Esophagus squamous epithelium (tissue), 5 donors: ENCODE data around the gene ISOC2. TPM values are rescaled to one million over a fixed set of nuclear protein-coding genes. Genes with fewer than 3 reads are reported as not detected.
"Not testable (repeated sequence)": the region's sequence is repeated elsewhere in the genome, so short reads cannot be mapped to it uniquely, and the experiment has no call there.

Experiments used
- DNase-seq: peaks from one replicate; lab custom pipeline; 2025; lab: John Stamatoyannopoulos, UW
- H3K27ac ChIP-seq, 4 donors: fragments of 200-600 bp; sonication (generic); one replicate each; pipeline ENCODE4 v1.5.1; 2016 to 2019; ENCODE audit warnings: mild to moderate bottlenecking in 1 of 4
- H3K27me3 ChIP-seq, 4 donors: fragments of 200-600 bp; sonication (generic); 1 replicate in 3 of 4; 2 replicates in 1 of 4; pipeline versions ENCODE4 v1.5.1 to v1.6.0; 2017 to 2021; ENCODE audit warnings: antibody characterized with exemption in 1 of 4
- H3K36me3 ChIP-seq, 3 donors: fragments of 200-600 bp; sonication (generic); one replicate each; pipeline ENCODE4 v1.5.1; 2016 to 2019
- H3K4me1 ChIP-seq, 3 donors: fragments of 200-600 bp; sonication (generic); one replicate each; pipeline ENCODE4 v1.5.1; 2017 to 2019
- H3K4me3 ChIP-seq, 4 donors: fragments of 200-600 bp; sonication (generic); 1 replicate in 3 of 4; 2 replicates in 1 of 4; pipeline ENCODE4 v1.5.1; 2016 to 2019; ENCODE audit warnings: mild to moderate bottlenecking in 2 of 4, moderate library complexity in 1 of 4
- H3K9me3 ChIP-seq, 3 donors: fragments of 200-600 bp; sonication (generic); one replicate each; pipeline ENCODE4 v1.5.1; 2016 to 2019
- POLR2A ChIP-seq, 4 donors: fragments of 450-650 bp; IDR thresholded peaks; one replicate each; pipeline ENCODE4 v1.6.1; 2017; ENCODE audit warnings: antibody characterized with exemption in 4 of 4, mild to moderate bottlenecking in 4 of 4, moderate library complexity in 3 of 4
- WGBS, 2 donors: methylation state at CpG; one replicate each; pipeline ENCODE4 v1.1.5; 2018; 5-methylcytosine and 5-hydroxymethylcytosine counted together
- intact Hi-C: fragments of 100-400 bp; cut with DNase I; formaldehyde crosslinking; loops from one replicate; pipeline ENCODE4 v1.15.0; 2022
- total RNA-seq, 4 donors: library from RNA; depleted of rRNA; stranded (reverse); fragments of >200 nt; gene quantifications; one replicate each; pipeline ENCODE4 v1.1.0, GENCODE V29; 2016
- TF ChIP-seq, protein P1 (sequence below), 6 experiments: fragments of 450-650 bp in 4 of 6; fragments of 200-600 bp in 2 of 6; sonication (generic) in 2 of 6; IDR thresholded peaks; one replicate each; pipeline ENCODE4 v1.5.1; 2016 to 2019; ENCODE audit warnings: antibody characterized with exemption in 6 of 6, mild to moderate bottlenecking in 4 of 6, moderate library complexity in 4 of 6
- donor health status: DM: yes; HTN: yes; CAD: no.

Gene ISOC2
- total RNA-seq, 4 donors from 2014 or later: 60.5 to 98.1 (median 78.7) TPM

DNA sequence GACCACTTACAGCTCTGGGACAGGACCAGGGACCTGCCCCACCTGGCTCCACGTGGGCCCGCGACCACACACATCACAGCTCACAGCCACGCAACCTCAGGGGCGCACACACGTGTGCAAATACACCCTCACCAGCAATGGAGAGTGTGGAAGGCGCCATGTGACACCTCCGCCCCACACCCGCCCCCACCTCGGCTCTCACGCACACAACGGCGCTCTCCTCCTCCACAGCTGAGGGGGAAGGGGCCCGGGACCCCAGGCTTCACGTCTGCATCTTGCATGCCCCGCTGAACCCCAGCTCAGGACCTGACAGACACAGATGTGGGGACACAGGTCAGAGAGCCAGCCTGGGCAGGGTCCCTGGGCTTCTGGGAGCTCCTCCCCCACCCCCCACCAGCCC, 12.0 kb downstream of the ISOC2 start:
- Histone ChIP-seq H3K36me3 (no peaks in the 10 kb centered on the region), H3K27ac (no peak overlapping the region), H3K9me3 (no peaks in the 10 kb centered on the region), H3K4me1 (peaks cover 15 to 55% (median 20%) of the 10 kb centered on the region in 3 donors), H3K27me3 (peaks cover 6 to 72% (median 24%) of the 10 kb centered on the region in 4 donors), H3K4me3 (no peak overlapping the region)
- no peak for TF ChIP-seq POLR2A (IDR thresholded peaks at IDR 0.05)
- intact Hi-C loops: no loop called here
- no peak for DNase-seq
- WGBS, 2 donors: 73% methylated on average over 3 of the region's 16 CpGs; no CpG with 5 or more reads in 1 of the 2 donors

DNA sequence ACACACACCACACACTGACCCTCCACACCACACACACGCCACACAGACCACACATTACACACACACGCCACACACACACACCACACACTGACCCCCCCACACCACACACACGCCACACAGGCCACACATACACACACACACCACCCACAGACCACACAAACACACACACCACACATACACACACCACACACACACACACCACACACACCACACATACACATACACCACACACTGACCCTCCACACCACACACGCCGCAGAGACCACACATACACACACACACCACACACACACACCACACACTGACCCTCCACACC, 13.3 kb downstream of the ISOC2 start:
- H3K9me3 ChIP-seq: not testable (repeated sequence)

DNA sequence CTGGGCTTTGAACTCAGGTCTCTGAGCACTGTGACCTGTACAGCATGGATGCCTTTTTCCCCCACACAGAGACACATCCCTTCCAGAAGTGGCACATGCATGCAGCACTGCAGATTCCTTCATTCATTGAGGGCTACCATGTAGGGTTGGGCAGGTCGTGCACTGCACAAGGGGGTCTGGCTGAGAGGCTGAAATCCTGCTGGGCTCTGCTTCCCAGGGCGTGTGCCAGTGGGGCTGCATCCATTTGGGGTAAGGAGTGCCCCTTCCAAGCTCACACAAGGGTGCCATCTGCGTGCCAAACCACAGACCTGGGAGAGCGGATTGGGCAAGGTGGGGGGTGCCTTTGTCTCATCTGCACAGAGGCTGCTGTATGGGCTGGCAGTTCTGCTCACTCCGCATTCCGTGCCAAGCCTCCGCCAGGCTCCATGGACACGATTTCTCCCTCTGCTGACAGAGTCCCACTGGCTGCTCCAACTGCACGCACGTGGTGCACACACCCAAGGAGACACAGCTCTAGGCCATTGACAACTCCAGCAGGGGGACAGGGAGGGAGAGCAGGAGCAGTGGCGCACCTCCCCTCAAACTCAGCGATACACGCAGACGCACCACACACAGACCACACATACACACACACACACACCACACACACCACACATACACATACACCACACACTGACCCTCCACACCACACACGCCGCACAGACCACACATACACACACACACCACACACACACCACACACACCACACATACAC, 13.8 kb downstream of the ISOC2 start:
- H3K4me1 ChIP-seq: peaks cover 15 to 58% (median 19%) of the 10 kb centered on the region in 3 donors
- no peak overlapping the region for H3K4me3 ChIP-seq
- intact Hi-C loops: no loop called here
- TF ChIP-seq, protein P1, sequence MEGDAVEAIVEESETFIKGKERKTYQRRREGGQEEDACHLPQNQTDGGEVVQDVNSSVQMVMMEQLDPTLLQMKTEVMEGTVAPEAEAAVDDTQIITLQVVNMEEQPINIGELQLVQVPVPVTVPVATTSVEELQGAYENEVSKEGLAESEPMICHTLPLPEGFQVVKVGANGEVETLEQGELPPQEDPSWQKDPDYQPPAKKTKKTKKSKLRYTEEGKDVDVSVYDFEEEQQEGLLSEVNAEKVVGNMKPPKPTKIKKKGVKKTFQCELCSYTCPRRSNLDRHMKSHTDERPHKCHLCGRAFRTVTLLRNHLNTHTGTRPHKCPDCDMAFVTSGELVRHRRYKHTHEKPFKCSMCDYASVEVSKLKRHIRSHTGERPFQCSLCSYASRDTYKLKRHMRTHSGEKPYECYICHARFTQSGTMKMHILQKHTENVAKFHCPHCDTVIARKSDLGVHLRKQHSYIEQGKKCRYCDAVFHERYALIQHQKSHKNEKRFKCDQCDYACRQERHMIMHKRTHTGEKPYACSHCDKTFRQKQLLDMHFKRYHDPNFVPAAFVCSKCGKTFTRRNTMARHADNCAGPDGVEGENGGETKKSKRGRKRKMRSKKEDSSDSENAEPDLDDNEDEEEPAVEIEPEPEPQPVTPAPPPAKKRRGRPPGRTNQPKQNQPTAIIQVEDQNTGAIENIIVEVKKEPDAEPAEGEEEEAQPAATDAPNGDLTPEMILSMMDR (IDR thresholded peaks at IDR 0.05): no peak
- no peak for TF ChIP-seq POLR2A (IDR thresholded peaks at IDR 0.05)
- DNase-seq: no peak
- no peak overlapping the region for H3K27ac ChIP-seq
- no peaks in the 10 kb centered on the region for H3K9me3 ChIP-seq
- WGBS, 2 donors: 39 to 41% methylated on average over 5 to 7 of the region's 16 CpGs
- no peaks in the 10 kb centered on the region for H3K36me3 ChIP-seq
- peaks cover 9 to 83% (median 35%) of the 10 kb centered on the region in 4 donors for H3K27me3 ChIP-seq

More for the DNA sequence above, 13.3 kb downstream of the ISOC2 start:
- H3K27ac ChIP-seq, intact Hi-C loops, H3K36me3 ChIP-seq, H3K4me3 ChIP-seq, DNase-seq: not testable (repeated sequence)
- Histone ChIP-seq H3K27me3 (peaks cover 6 to 83% (median 31%) of the 10 kb centered on the region in 4 donors), H3K4me1 (peaks cover 15 to 58% (median 20%) of the 10 kb centered on the region in 3 donors)
- WGBS, 2 donors: 79 to 83% methylated on average over 5 of the region's 5 CpGs

DNA sequence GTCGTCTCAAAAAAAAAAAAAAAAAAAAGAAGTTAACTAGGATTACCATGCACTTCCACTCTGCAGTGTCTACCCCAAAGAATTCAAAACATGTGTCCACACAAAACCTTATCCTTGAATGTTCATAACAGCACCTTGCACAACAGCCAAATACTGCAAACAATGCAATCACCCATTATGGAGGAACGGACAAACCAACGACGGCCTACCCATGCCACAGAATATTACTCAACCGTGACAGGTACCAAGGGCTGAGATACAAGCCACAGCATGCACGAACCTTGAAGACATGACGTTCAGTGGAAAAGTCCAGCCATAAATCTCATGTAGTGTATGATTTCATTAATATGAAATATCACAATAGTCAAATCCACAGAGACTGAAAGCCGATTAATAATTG, 15.4 kb downstream of the ISOC2 start:
- no peak for DNase-seq
- no peak overlapping the region for H3K27ac ChIP-seq
- H3K4me3 ChIP-seq: no peak overlapping the region
- H3K4me1 ChIP-seq: peaks cover 11 to 57% (median 12%) of the 10 kb centered on the region in 3 donors
- no peaks in the 10 kb centered on the region for H3K36me3 ChIP-seq
- H3K9me3 ChIP-seq: no peaks in the 10 kb centered on the region
- TF ChIP-seq POLR2A (IDR thresholded peaks at IDR 0.05): no peak
- TF ChIP-seq, protein P1 (IDR thresholded peaks at IDR 0.05): no peak
- H3K27me3 ChIP-seq: peaks cover 14 to 83% (median 33%) of the 10 kb centered on the region in 4 donors
- intact Hi-C loops: no loop called here
- 29 to 34% methylated on average over 7 to 8 of the region's 8 CpGs for WGBS, 2 donors

DNA sequence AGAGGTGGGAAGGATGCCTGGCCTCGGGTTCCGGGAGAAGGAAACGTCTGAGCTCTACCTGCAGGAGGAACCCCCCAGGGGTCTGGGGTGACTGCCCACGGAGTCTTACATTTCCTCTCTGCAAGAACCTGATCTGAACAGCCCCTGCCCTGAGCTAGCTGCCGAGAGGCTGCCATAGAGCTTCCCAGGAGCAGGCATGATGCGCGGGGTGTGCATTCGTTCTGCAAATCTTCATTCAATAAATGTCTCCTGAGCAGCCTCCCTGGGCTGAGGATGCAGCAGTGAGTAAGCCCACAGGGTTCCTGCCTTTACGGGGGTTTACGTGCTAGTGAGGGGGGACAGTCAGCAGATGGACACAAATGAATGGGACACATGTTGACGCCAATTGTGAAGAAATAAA, 16.8 kb downstream of the ISOC2 start:
- 48 to 54% methylated on average over 10 to 11 of the region's 11 CpGs for WGBS, 2 donors
- TF ChIP-seq, protein P1 (IDR thresholded peaks at IDR 0.05): no peak
- TF ChIP-seq POLR2A (IDR thresholded peaks at IDR 0.05): no peak
- H3K27me3 ChIP-seq: peaks cover 25 to 86% (median 37%) of the 10 kb centered on the region in 4 donors
- no peak overlapping the region for H3K4me3 ChIP-seq
- intact Hi-C loops: no loop called here
- no peaks in the 10 kb centered on the region for H3K36me3 ChIP-seq
- peaks cover 11 to 65% (median 18%) of the 10 kb centered on the region in 3 donors for H3K4me1 ChIP-seq
- H3K27ac ChIP-seq: no peak overlapping the region
- no peak for DNase-seq
- no peaks in the 10 kb centered on the region for H3K9me3 ChIP-seq

DNA sequence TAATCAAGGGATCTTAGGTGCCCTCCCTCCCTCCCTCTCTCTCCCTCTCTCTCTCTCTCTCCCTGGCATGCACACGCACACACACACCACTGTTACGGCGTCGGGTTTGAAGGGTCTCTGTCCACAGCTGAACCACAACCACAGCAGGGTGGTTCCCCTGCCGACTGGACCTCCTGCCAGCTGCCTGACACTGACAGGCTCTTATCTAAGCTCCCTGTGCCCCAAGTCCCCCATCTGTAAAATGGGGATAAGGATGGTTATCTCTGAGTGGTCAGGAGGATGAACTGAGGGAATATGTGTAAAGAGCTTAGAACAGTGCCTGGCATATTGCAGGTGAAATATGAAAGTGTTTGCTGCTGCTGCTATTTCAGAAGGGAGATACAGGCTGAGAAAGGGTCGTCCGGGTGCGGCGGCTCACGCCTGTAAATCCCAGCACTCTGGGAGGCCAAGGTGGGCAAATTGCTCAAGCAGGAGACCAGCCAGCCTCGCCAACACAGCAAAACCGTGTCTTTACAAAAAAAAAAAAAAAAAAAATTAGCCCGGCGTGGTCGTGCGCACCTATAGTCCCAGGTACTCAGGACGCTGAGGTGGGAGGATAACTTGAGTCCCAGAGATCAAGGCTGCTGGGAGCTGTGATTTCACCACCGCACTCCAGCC, 17.5 kb downstream of the ISOC2 start:
- TF ChIP-seq, protein P1 (IDR thresholded peaks at IDR 0.05): no peak
- no peak for TF ChIP-seq POLR2A (IDR thresholded peaks at IDR 0.05)
- H3K27me3 ChIP-seq: peaks cover 21 to 86% (median 35%) of the 10 kb centered on the region in 4 donors

More for the DNA sequence above, 17.5 kb downstream of the ISOC2 start:
- 31 to 33% methylated on average over 17 to 18 of the region's 18 CpGs for WGBS, 2 donors
- Histone ChIP-seq H3K4me1 (peaks cover 11 to 65% (median 18%) of the 10 kb centered on the region in 3 donors), H3K9me3 (no peaks in the 10 kb centered on the region), H3K4me3 (no peak overlapping the region), H3K36me3 (no peaks in the 10 kb centered on the region), H3K27ac (no peak overlapping the region)
- no peak for DNase-seq
- intact Hi-C loops: no loop called here
